Activated naive CD8-positive, alpha-beta T cell (primary cell): ENCODE results near the gene KCNG2.

Source experiments
- H3K27ac Mint-ChIP-seq: one replicate; pipeline ENCODE4 v1.8.0; 2021; ENCODE audit warnings: mixed read lengths
- H3K27me3 Mint-ChIP-seq: one replicate; pipeline ENCODE4 v1.8.0; 2021; ENCODE audit warnings: mixed read lengths
- H3K36me3 Mint-ChIP-seq: one replicate; pipeline ENCODE4 v1.8.0; 2021; ENCODE audit warnings: mixed read lengths
- H3K4me1 Mint-ChIP-seq: one replicate; pipeline ENCODE4 v1.8.0; 2021; ENCODE audit warnings: low read depth, mixed read lengths
- H3K4me3 Mint-ChIP-seq: one replicate; pipeline ENCODE4 v1.8.0; 2021; ENCODE audit warnings: mild to moderate bottlenecking, mixed read lengths
- H3K9me3 Mint-ChIP-seq: one replicate; pipeline ENCODE4 v1.8.0; 2021; ENCODE audit warnings: low read depth, mixed read lengths

Gene KCNG2

DNA sequence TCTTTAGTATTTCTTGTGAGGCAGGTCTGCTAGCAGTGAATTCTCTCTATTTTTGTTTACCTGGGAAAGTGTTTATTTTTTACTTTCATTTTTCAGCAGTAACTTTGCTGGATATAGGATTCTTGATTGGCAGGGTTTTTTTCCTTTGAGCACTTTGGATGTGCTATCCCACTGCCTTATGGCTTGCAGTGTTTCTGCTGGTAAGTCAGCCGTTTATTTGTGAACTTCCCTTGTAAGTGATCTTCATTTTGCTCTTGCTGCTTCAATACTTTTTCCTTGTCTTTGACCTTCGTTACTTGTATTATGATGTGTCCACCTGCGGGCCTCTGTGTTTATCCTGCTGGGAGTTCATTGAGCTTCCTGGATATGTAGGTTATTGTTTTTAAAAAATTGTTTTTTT is 99.0 kb downstream of the KCNG2 start:
- H3K27ac Mint-ChIP-seq = no peak overlapping the region
- H3K9me3 Mint-ChIP-seq = peaks cover 41% of the 10 kb centered on the region
- H3K4me1 Mint-ChIP-seq = no peaks in the 10 kb centered on the region
- H3K27me3 Mint-ChIP-seq = no peaks in the 10 kb centered on the region
- no peak overlapping the region for H3K4me3 Mint-ChIP-seq
- peaks cover 15% of the 10 kb centered on the region for H3K36me3 Mint-ChIP-seq

DNA sequence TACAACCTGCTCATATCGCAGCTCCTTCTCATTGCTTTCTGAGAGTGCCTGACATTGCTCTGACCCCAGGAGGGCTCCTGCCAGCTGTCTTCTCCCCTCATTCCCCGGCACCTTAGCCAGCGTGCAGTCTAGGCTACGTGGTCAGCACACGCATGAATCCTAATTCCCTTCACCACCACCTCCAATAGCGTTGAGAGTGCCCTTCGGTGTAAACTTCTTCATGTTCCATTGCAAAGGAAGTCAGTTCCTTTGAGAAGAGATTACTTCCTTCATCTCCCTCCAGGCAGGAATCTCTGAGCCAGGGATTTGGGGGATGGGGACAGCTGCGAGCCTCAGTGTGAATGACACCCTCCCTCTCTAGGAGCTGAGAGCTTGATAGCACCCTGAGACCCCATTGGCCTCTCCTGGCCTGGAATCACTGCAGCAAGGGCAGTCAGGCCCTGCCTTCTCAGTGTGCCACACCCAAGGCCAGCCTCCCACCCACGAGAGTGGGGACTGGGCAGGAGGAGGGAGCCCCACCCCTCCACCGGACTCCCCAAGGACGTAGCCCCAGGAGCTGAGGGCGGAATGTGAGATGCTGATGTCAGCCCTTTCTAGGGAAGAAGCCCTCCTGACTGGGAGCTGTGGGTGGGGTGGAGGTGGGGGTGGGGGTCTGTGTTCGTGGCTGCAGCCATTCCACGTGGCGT is 100.3 kb downstream of the KCNG2 start:
- H3K36me3 Mint-ChIP-seq = peaks cover 16% of the 10 kb centered on the region
- H3K4me1 Mint-ChIP-seq = no peaks in the 10 kb centered on the region
- peaks cover 30% of the 10 kb centered on the region for H3K9me3 Mint-ChIP-seq
- no peak overlapping the region for H3K4me3 Mint-ChIP-seq
- H3K27ac Mint-ChIP-seq = no peak overlapping the region
- no peaks in the 10 kb centered on the region for H3K27me3 Mint-ChIP-seq

DNA sequence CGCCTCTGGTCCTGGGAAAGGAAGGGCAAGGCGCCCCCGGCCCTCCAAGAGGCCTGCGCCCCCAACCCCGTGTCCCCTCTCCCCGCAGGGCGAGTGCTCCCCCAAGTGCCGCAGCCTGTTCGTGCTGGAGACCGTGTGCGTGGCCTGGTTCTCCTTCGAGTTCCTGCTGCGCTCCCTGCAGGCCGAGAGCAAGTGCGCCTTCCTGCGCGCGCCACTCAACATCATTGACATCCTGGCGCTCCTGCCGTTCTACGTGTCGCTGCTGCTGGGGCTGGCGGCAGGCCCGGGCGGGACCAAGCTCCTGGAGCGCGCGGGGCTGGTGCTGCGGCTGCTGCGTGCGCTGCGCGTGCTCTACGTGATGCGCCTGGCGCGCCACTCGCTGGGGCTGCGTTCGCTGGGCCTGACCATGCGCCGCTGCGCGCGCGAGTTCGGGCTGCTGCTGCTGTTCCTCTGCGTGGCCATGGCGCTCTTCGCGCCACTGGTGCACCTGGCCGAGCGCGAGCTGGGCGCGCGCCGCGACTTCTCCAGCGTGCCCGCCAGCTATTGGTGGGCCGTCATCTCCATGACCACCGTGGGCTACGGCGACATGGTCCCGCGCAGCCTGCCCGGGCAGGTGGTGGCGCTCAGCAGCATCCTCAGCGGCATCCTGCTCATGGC is 101.3 kb downstream of the KCNG2 start:
- no peaks in the 10 kb centered on the region for H3K4me1 Mint-ChIP-seq
- no peaks in the 10 kb centered on the region for H3K27me3 Mint-ChIP-seq
- H3K9me3 Mint-ChIP-seq = peaks cover 20% of the 10 kb centered on the region
- peaks cover 14% of the 10 kb centered on the region for H3K36me3 Mint-ChIP-seq
- no peak overlapping the region for H3K27ac Mint-ChIP-seq
- no peak overlapping the region for H3K4me3 Mint-ChIP-seq

DNA sequence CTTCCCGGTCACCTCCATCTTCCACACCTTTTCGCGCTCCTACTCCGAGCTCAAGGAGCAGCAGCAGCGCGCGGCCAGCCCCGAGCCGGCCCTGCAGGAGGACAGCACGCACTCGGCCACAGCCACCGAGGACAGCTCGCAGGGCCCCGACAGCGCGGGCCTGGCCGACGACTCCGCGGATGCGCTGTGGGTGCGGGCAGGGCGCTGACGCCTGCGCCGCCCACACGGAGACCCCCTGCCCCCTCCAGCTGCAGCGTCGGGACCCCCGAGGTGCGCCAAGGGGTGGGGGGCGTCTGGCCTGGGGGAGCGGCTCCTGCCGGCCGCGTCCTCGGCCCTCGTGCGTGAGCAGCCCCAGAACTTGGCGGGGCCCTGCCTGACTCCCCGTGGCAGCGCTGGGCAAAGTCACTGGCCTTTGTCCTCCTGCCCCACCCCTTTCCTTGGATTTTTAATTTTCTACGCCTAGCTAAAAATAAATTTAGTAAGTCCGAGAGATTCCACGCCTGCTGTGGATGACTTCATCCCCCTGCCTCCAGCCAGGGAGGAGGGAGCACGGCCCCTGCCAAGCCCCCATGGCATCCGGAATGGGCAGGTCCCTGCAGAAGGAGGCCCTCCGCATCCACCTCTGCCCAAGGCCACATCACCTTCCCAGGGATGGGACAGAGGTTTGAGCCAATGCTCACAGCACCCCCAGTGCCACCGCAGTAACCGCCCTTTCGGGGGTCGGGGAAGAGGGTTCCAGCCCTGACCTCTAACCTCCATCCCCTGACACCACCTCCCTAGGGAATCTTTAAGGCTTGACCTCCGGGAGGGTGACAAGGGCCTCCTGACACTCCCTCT is 102.1 kb downstream of the KCNG2 start:
- H3K27me3 Mint-ChIP-seq = no peaks in the 10 kb centered on the region
- no peak overlapping the region for H3K4me3 Mint-ChIP-seq
- no peaks in the 10 kb centered on the region for H3K4me1 Mint-ChIP-seq
- peaks cover 13% of the 10 kb centered on the region for H3K36me3 Mint-ChIP-seq
- H3K9me3 Mint-ChIP-seq = peaks cover 15% of the 10 kb centered on the region
- H3K27ac Mint-ChIP-seq = no peak overlapping the region

DNA sequence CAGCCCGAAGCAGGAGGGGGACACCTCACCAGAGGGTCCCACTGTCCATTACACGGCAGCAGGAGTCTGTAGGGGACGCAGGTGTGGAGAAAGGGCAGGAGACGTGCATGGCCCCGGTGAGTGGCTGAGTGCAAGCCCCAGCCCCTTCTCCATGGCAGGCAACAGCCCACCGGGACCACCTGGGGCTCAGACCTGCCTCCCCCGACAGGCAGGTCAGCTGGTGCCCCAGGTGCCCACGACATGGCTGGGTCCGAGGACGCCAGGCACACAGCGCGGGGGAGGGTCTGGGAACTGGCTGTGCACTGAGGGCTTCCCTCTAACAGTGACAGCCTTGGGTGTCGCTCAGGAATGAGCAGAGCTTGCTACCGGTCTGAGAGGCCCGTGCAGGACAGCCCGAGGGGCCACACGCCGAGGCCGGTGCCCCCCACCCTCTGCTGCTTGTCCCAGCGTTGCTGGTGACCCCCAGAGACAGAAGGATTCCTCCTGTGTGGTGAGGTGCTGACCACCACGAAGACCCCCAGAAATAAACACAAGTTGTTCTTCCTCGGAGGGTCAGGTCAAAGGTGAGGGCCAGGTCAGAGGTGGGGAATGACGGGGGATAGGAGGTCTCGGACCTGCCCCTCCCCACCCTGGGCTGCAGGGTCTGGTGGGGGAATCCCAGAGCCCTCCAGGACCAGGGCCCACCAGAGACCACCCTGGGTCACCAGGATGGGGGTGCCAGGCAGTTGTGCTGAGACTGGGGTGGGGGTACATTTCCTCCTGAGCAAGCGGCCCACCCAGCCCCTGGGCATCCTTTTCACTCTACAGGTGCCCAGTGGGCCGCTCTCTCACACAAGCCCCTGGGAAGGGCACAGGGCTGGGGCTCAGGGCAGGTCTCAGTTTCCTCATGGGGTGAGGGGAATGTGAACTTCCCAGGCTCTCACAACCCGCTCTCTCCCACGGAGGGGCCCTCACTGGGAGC is 103.2 kb downstream of the KCNG2 start:
- Mint-ChIP-seq H3K9me3 (peaks cover 10% of the 10 kb centered on the region), H3K4me1 (no peaks in the 10 kb centered on the region), H3K36me3 (peaks cover 8% of the 10 kb centered on the region), H3K27ac (no peak overlapping the region), H3K4me3 (no peak overlapping the region), H3K27me3 (no peaks in the 10 kb centered on the region)

DNA sequence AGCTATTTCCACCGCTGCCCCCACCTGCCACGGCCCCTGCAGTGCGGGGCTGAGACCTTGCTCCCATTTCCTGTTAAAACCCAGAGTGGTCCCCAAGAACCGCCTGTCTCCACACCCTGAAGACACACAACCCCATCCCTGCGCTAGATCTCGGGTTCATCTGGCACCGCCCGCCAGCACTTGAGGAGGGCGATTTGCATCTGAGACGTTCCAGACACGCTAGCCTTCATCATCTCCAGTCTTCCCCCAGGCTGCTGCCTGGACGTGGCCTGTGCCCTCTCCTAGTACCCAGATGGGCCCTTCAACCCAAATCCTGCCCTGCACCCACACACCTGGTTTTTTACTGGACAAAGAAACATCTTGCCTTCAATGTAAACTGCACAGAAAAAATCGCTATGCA is 103.9 kb downstream of the KCNG2 start:
- no peak overlapping the region for H3K4me3 Mint-ChIP-seq
- H3K36me3 Mint-ChIP-seq = peaks cover 5% of the 10 kb centered on the region
- no peaks in the 10 kb centered on the region for H3K4me1 Mint-ChIP-seq
- H3K27ac Mint-ChIP-seq = no peak overlapping the region
- peaks cover 5% of the 10 kb centered on the region for H3K9me3 Mint-ChIP-seq
- H3K27me3 Mint-ChIP-seq = no peaks in the 10 kb centered on the region

DNA sequence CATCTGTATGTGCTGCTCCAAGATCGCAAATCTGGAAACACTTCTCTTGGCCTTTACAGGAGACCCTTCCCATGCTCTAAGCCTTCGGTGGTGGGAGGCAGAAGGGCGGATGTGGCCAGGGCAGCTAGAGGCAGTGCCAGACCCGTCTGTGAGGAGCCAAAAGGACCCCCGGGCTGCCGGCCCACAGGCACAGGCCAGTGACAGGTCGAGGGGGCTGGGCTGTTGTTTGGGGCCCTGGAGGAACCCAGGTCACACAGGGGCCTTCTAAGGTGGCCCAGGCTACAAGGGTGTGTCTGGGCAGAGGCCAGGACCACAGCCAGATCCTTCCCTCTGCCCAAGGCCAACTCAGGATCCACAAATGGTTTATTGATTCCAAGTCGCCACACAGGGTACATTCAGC is 104.3 kb downstream of the KCNG2 start:
- Mint-ChIP-seq H3K9me3 (peaks cover 1% of the 10 kb centered on the region), H3K36me3 (peaks cover 4% of the 10 kb centered on the region), H3K27me3 (no peaks in the 10 kb centered on the region), H3K4me1 (no peaks in the 10 kb centered on the region), H3K4me3 (no peak overlapping the region), H3K27ac (no peak overlapping the region)

DNA sequence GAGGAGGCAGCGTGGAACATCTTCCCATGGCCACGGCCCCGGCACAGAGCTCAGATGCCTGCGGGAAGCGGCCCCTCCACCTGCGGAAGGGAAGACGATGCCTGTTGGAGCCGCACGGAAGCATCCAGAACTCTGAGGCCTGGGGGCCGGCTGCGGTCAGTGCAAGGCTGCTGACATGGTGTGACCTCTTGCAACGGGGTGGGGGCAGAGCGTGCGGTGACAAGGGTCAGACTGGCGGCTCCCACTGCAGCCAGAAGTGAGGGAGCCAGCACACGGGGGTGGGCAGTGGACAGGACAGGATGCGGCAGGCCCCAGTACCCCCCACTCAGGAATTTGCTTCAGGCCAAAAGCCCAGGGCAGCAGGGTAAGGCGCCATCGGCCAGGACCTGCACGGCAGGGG is 104.9 kb downstream of the KCNG2 start:
- H3K27me3 Mint-ChIP-seq = no peaks in the 10 kb centered on the region
- no peak overlapping the region for H3K27ac Mint-ChIP-seq
- no peaks in the 10 kb centered on the region for H3K4me1 Mint-ChIP-seq
- no peak overlapping the region for H3K4me3 Mint-ChIP-seq
- H3K9me3 Mint-ChIP-seq = no peaks in the 10 kb centered on the region
- H3K36me3 Mint-ChIP-seq = peaks cover 3% of the 10 kb centered on the region

DNA sequence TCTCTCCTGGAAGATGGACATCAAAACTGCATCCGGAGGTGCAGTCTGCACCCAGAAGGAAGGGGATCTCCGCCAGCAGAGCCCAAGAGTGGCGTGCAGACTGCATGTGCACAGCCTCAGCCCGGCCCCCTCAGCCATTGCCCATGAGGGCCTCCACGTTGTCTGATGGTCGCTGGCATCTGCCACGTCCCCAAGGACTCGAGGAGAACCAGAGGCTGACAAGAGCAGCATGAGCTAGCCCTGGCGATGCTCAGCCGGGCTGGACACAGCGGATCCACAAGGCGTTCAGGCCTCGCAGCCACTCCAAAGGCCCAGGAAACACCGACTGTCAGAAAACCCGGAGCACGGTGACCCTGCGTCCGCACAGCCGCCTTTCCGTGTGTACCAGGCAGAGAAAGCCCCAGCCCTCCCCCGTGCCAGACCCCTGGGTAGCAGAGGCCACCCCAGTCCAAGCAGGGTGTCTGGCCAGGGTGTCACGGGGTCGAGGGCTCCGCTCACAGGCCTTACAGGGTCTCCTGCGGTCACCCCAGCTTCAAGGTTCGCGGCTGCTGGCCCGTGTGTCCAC is 105.4 kb downstream of the KCNG2 start:
- Mint-ChIP-seq H3K27me3 (no peaks in the 10 kb centered on the region), H3K4me1 (no peaks in the 10 kb centered on the region), H3K27ac (no peak overlapping the region), H3K4me3 (no peak overlapping the region), H3K9me3 (no peaks in the 10 kb centered on the region), H3K36me3 (peaks cover 3% of the 10 kb centered on the region)

DNA sequence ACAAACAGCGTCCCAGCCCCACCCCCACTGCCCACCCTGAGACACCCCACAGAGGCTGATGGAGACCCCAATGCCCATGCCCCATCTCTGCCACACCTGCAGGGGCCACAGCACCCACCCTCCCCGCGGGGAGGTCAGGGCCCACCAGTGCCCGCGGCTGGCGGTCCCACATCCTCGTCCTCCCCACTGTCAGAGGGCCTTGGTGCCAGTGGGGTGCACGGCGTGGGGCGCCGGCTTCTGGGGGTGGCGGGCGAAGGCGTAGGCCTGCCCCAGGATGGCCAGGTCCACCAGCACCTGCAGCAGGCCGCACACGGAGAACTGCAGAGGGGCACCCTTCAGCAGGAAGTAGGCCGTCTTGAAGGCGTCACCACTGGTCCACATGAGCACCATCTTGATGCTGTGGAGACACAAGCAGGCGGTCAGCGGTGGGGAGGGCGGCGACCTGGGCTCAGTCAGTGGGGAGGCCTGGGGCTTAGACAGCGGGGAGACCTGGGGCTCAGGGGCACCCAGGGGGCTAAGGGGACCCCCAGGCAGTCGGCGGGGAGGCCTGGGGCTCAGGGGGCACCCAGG is 106.1 kb downstream of the KCNG2 start:
- Mint-ChIP-seq H3K4me3 (no peak overlapping the region), H3K36me3 (peaks cover 3% of the 10 kb centered on the region), H3K9me3 (no peaks in the 10 kb centered on the region), H3K27ac (no peak overlapping the region), H3K4me1 (peaks cover 1% of the 10 kb centered on the region), H3K27me3 (no peaks in the 10 kb centered on the region)

DNA sequence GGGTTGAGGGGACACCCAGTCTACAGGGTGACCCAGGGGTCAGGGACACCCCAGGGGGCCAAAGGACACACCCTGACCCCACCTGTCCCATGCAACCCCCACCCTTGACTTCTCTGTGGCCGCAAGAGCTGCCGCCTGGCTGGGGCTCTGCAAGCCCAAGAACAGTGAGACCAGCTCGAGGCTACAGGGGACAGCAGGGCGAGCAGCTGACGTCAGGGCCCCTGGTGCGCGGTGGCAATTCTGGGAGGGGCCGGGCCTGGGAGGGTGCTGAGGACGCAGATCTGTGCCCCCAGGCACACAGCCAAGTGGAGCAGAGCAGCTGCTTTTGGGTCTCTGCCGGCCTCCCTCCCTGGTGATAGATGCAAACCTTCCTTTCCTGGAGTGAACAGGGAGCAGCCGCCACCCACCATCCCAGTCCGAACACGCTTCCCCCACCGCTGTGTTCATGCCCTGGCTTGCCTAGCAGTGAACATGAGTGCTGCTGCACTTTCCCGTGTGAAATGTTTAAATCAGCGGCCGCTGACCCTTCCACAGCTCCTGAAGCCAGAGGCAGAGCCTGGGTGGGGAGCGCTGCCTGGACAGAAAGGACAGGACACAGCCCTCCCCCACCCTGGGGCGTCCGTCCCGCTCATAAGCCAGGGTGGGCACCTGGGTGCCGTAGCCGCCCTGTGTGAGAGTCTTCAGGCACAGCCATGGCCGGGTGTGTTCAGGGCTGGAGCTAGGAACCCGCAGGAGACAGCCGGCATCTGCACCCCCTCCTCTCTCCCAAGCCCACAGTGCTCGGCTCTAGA is 106.8 kb downstream of the KCNG2 start:
- peaks cover 3% of the 10 kb centered on the region for H3K36me3 Mint-ChIP-seq
- H3K4me1 Mint-ChIP-seq = peaks cover 5% of the 10 kb centered on the region
- no peaks in the 10 kb centered on the region for H3K9me3 Mint-ChIP-seq
- no peaks in the 10 kb centered on the region for H3K27me3 Mint-ChIP-seq
- H3K27ac Mint-ChIP-seq = no peak overlapping the region
- no peak overlapping the region for H3K4me3 Mint-ChIP-seq

DNA sequence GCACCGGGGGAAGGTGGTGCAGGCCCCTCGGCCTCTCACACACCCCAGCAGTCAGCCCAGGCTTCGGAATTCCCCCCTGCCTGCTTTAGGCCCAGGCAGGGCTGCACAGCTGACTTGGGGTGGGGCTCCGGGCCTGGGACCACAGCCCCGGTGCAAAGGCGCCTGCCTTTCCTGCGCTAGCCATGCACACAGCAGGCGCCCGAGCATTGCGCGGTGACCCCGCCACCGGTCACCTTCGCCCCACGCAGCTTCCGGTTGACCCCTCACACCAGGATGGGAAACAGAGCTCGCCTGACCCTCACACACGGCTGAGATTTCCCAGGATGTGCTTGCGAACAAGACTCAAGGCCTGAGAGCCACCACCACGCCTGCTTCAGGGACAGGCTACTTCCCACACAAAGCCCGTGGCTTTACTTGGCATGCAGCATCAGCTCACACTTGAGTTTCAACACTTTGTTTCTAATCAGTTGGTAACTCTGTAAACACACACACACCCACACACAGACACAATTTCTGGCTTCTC is 107.7 kb downstream of the KCNG2 start:
- H3K4me3 Mint-ChIP-seq = no peak overlapping the region
- H3K27ac Mint-ChIP-seq = no peak overlapping the region
- H3K27me3 Mint-ChIP-seq = no peaks in the 10 kb centered on the region
- H3K4me1 Mint-ChIP-seq = peaks cover 7% of the 10 kb centered on the region
- H3K36me3 Mint-ChIP-seq = peaks cover 3% of the 10 kb centered on the region
- H3K9me3 Mint-ChIP-seq = no peaks in the 10 kb centered on the region

DNA sequence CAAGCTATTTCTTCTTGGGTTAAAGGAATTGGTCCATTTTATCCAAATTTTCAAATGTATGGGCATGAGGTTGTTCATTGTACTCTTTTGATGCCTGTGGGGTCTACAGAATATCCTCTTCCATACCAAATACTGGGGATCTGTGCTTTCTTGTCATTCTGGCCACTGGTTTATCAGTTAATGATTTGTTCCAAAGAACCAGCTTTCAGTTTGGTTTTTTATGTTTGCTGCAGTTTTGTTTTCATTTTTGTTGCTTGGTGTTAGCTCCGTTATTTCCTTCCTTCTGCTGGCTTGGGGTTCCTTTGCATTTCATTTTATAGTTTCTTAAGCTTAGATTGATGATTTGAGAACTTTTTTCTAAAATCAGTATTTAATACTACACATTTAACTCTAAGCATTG is 108.3 kb downstream of the KCNG2 start:
- H3K9me3 Mint-ChIP-seq = no peaks in the 10 kb centered on the region
- no peaks in the 10 kb centered on the region for H3K27me3 Mint-ChIP-seq
- no peak overlapping the region for H3K4me3 Mint-ChIP-seq
- H3K4me1 Mint-ChIP-seq = peaks cover 11% of the 10 kb centered on the region
- H3K27ac Mint-ChIP-seq = no peak overlapping the region
- H3K36me3 Mint-ChIP-seq = peaks cover 3% of the 10 kb centered on the region
